ENCODE data around the gene DPF3. TPM values are rescaled to one million over a fixed set of nuclear protein-coding genes. Genes with fewer than 3 reads are reported as not detected.

DPF3 gene
- polyA plus RNA-seq, 2 donors: 0.16 to 0.37 TPM

GRCh38 chr14:72850360-72850759 is 43.5 kb downstream of the DPF3 start:
- Histone ChIP-seq H3K9me3 (ENCODE audit: control insufficient read depth in 2 of 2, insufficient read depth in 1 of 2, low read depth in 1 of 2, low read length in 1 of 2) (no peaks in the 10 kb centered on the region), H3K36me3 (ENCODE audit: control insufficient read depth in 2 of 2, insufficient read depth in 2 of 2, low read length in 1 of 2) (no peaks in the 10 kb centered on the region), H3K27ac (ENCODE audit: low read depth in 2 of 2, low read length in 1 of 2) (no peak overlapping the region), H3K4me3 (ENCODE audit: low read depth in 1 of 2, low read length in 2 of 2) (no peak overlapping the region), H3K27me3 (ENCODE audit: control insufficient read depth in 1 of 2, insufficient read depth in 2 of 2, low read length in 2 of 2) (no peaks in the 10 kb centered on the region), H3K4me1 (ENCODE audit: control insufficient read depth in 2 of 2, insufficient read depth in 2 of 2, low read length in 1 of 2) (no peaks in the 10 kb centered on the region)
- WGBS, 2 donors: 85 to 92% methylated on average over 4 of the region's 4 CpGs

- Histone ChIP-seq H3K4me1 (ENCODE audit: control insufficient read depth in 2 of 2, insufficient read depth in 2 of 2, low read length in 1 of 2) (no peaks in the 10 kb centered on the region), H3K27me3 (ENCODE audit: control insufficient read depth in 1 of 2, insufficient read depth in 2 of 2, low read length in 2 of 2) (no peaks in the 10 kb centered on the region), H3K27ac (ENCODE audit: low read depth in 2 of 2, low read length in 1 of 2) (no peak overlapping the region), H3K4me3 (ENCODE audit: low read depth in 1 of 2, low read length in 2 of 2) (no peak overlapping the region), H3K9me3 (ENCODE audit: control insufficient read depth in 2 of 2, insufficient read depth in 1 of 2, low read depth in 1 of 2, low read length in 1 of 2) (no peaks in the 10 kb centered on the region), H3K36me3 (ENCODE audit: control insufficient read depth in 2 of 2, insufficient read depth in 2 of 2, low read length in 1 of 2) (no peaks in the 10 kb centered on the region)
- WGBS, 2 donors: 63 to 71% methylated on average over 12 of the region's 12 CpGs
Observed at GRCh38 chr14:72849222-72849621, 44.7 kb downstream of the DPF3 start.

DNA sequence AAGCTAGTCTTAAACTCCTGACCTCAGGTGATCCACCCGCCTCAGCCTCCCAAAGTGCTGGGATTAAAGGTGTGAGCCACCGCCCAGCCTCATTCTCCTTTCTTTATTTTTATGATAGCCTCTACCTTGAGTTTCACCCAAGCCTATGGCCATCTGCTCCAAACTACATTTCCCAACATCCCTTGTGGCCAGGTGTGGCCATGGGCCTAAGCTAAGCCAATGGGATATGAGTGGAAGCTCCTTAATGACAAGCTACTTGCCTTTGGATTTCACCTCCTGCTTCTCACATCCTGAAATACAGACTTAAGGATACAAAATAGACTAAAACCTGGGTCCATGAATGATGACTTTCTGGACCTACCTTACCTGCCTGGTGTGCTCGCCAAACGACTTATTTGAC is 46.2 kb downstream of the DPF3 start:
- Histone ChIP-seq H3K36me3 (ENCODE audit: control insufficient read depth in 2 of 2, insufficient read depth in 2 of 2, low read length in 1 of 2) (no peaks in the 10 kb centered on the region), H3K4me1 (ENCODE audit: control insufficient read depth in 2 of 2, insufficient read depth in 2 of 2, low read length in 1 of 2) (no peaks in the 10 kb centered on the region), H3K4me3 (ENCODE audit: low read depth in 1 of 2, low read length in 2 of 2) (no peak overlapping the region), H3K27me3 (ENCODE audit: control insufficient read depth in 1 of 2, insufficient read depth in 2 of 2, low read length in 2 of 2) (no peaks in the 10 kb centered on the region), H3K27ac (ENCODE audit: low read depth in 2 of 2, low read length in 1 of 2) (no peak overlapping the region), H3K9me3 (ENCODE audit: control insufficient read depth in 2 of 2, insufficient read depth in 1 of 2, low read depth in 1 of 2, low read length in 1 of 2) (no peaks in the 10 kb centered on the region)
- WGBS, 2 donors: 92 to 100% methylated on average over 4 of the region's 4 CpGs

- Histone ChIP-seq H3K36me3 (ENCODE audit: control insufficient read depth in 2 of 2, insufficient read depth in 2 of 2, low read length in 1 of 2) (no peaks in the 10 kb centered on the region), H3K9me3 (ENCODE audit: control insufficient read depth in 2 of 2, insufficient read depth in 1 of 2, low read depth in 1 of 2, low read length in 1 of 2) (no peaks in the 10 kb centered on the region), H3K27ac (ENCODE audit: low read depth in 2 of 2, low read length in 1 of 2) (no peak overlapping the region), H3K4me1 (ENCODE audit: control insufficient read depth in 2 of 2, insufficient read depth in 2 of 2, low read length in 1 of 2) (no peaks in the 10 kb centered on the region), H3K4me3 (ENCODE audit: low read depth in 1 of 2, low read length in 2 of 2) (no peak overlapping the region), H3K27me3 (ENCODE audit: control insufficient read depth in 1 of 2, insufficient read depth in 2 of 2, low read length in 2 of 2) (no peaks in the 10 kb centered on the region)
- WGBS, 2 donors: 78 to 80% methylated on average over 4 of the region's 4 CpGs
Observed at GRCh38 chr14:72845683-72846082, 48.2 kb downstream of the DPF3 start.

DNA sequence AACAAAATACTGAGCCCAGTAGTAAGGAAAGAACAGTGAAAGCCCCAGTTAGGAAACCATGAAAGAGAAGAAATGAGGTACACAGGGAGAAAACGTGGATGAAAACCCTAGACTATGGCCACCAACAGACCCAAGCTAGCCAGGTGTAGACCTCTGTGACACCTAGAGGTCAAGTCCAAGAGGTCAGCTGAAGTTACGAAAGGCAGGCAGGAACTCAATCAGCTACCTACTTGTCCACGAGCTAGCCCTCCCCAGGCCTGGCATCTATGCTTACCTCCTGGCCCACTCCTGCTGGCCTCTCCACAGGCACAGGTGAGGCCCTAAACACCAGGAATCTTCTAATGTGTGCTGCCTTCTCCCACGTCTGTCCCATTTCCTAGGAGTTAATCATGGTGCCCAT is 48.7 kb downstream of the DPF3 start:
- 82 to 86% methylated on average over 4 of the region's 4 CpGs for WGBS, 2 donors
- no peaks in the 10 kb centered on the region for H3K9me3 ChIP-seq (ENCODE audit: control insufficient read depth in 2 of 2, insufficient read depth in 1 of 2, low read depth in 1 of 2, low read length in 1 of 2)
- H3K36me3 ChIP-seq (ENCODE audit: control insufficient read depth in 2 of 2, insufficient read depth in 2 of 2, low read length in 1 of 2): no peaks in the 10 kb centered on the region
- no peak overlapping the region for H3K4me3 ChIP-seq (ENCODE audit: low read depth in 1 of 2, low read length in 2 of 2)
- no peaks in the 10 kb centered on the region for H3K27me3 ChIP-seq (ENCODE audit: control insufficient read depth in 1 of 2, insufficient read depth in 2 of 2, low read length in 2 of 2)
- no peak overlapping the region for H3K27ac ChIP-seq (ENCODE audit: low read depth in 2 of 2, low read length in 1 of 2)
- no peaks in the 10 kb centered on the region for H3K4me1 ChIP-seq (ENCODE audit: control insufficient read depth in 2 of 2, insufficient read depth in 2 of 2, low read length in 1 of 2)

- Histone ChIP-seq H3K27ac (ENCODE audit: low read depth in 2 of 2, low read length in 1 of 2) (no peak overlapping the region), H3K4me1 (ENCODE audit: control insufficient read depth in 2 of 2, insufficient read depth in 2 of 2, low read length in 1 of 2) (no peaks in the 10 kb centered on the region), H3K36me3 (ENCODE audit: control insufficient read depth in 2 of 2, insufficient read depth in 2 of 2, low read length in 1 of 2) (no peaks in the 10 kb centered on the region), H3K27me3 (ENCODE audit: control insufficient read depth in 1 of 2, insufficient read depth in 2 of 2, low read length in 2 of 2) (no peaks in the 10 kb centered on the region), H3K4me3 (ENCODE audit: low read depth in 1 of 2, low read length in 2 of 2) (no peak overlapping the region), H3K9me3 (ENCODE audit: control insufficient read depth in 2 of 2, insufficient read depth in 1 of 2, low read depth in 1 of 2, low read length in 1 of 2) (no peaks in the 10 kb centered on the region)
- whole genome bisulfite sequencing, 2 donors: 82 to 88% methylated on average over 3 of the region's 3 CpGs
Observed at GRCh38 chr14:72844524-72844923, 49.4 kb downstream of the DPF3 start.

DNA sequence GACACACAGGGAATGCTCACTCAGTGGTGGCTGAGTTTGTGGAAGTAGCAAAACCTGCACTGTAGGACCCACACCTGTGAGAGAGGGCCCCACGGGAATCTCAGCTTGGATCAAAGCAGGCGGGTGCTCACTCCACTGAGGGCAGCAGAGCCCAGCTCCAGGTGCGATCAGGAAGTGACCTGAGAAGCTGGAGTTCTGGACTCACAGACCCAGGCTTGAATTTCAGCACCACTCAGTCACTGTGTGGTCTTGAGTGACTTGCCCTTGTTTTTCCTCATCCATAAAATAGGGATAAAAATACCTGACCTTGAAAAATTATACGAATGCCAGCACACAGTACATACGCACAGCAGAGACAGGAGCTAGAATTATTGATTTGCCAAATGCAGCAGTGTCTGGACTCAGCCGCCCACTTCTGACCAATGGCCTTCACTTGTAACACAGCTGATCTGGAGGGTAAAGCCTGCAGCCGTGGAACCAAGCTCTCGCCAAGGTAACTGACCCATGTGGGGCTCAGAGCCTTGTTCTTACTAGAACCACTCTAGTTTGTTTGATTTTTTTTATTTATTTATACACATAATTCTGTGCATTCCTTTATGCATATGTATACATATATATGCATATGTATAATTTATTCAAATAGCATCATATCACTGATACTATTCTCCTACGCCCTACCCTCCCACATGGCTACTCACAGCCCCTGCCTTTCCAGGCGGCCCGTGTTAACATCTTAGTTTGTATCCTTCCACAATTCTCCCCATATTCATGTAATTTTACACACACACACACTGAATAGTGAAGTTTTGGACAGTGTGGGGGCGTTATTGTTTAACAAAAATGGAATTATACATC is 53.9 kb downstream of the DPF3 start:
- H3K27ac ChIP-seq (ENCODE audit: low read depth in 2 of 2, low read length in 1 of 2): no peak overlapping the region
- no peak overlapping the region for H3K4me3 ChIP-seq (ENCODE audit: low read depth in 1 of 2, low read length in 2 of 2)
- no peaks in the 10 kb centered on the region for H3K36me3 ChIP-seq (ENCODE audit: control insufficient read depth in 2 of 2, insufficient read depth in 2 of 2, low read length in 1 of 2)
- no peaks in the 10 kb centered on the region for H3K4me1 ChIP-seq (ENCODE audit: control insufficient read depth in 2 of 2, insufficient read depth in 2 of 2, low read length in 1 of 2)
- WGBS, 2 donors: 82 to 87% methylated on average over 12 of the region's 12 CpGs
- no peaks in the 10 kb centered on the region for H3K9me3 ChIP-seq (ENCODE audit: control insufficient read depth in 2 of 2, insufficient read depth in 1 of 2, low read depth in 1 of 2, low read length in 1 of 2)
- H3K27me3 ChIP-seq (ENCODE audit: control insufficient read depth in 1 of 2, insufficient read depth in 2 of 2, low read length in 2 of 2): no peaks in the 10 kb centered on the region

GRCh38 chr14:72839351-72839750 is 54.5 kb downstream of the DPF3 start:
- Histone ChIP-seq H3K4me1 (ENCODE audit: control insufficient read depth in 2 of 2, insufficient read depth in 2 of 2, low read length in 1 of 2) (no peaks in the 10 kb centered on the region), H3K27ac (ENCODE audit: low read depth in 2 of 2, low read length in 1 of 2) (no peak overlapping the region), H3K9me3 (ENCODE audit: control insufficient read depth in 2 of 2, insufficient read depth in 1 of 2, low read depth in 1 of 2, low read length in 1 of 2) (no peaks in the 10 kb centered on the region), H3K4me3 (ENCODE audit: low read depth in 1 of 2, low read length in 2 of 2) (no peak overlapping the region), H3K36me3 (ENCODE audit: control insufficient read depth in 2 of 2, insufficient read depth in 2 of 2, low read length in 1 of 2) (no peaks in the 10 kb centered on the region), H3K27me3 (ENCODE audit: control insufficient read depth in 1 of 2, insufficient read depth in 2 of 2, low read length in 2 of 2) (no peaks in the 10 kb centered on the region)
- 92 to 93% methylated on average over 12 of the region's 12 CpGs for WGBS, 2 donors

DNA sequence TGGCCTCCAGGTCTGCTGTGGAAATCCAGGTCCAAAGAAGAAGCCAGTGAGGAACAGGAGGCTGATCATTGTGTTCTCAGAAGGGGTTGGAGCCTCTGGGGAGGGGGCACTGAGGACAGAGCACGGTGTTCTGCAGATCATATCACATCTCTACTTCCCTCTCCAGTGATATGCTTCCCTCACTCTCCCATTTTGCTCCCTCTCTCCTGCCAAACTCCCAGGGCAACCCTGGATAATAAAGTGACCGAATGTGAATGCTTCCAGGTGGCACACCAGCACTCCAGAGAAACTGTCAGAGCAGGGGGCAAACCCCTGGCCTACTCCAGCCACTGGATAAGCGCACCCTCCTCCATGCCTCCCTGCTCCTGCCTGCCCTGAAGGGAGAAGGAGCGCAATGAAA is 57.8 kb downstream of the DPF3 start:
- Histone ChIP-seq H3K4me3 (ENCODE audit: low read depth in 1 of 2, low read length in 2 of 2) (no peak overlapping the region), H3K9me3 (ENCODE audit: control insufficient read depth in 2 of 2, insufficient read depth in 1 of 2, low read depth in 1 of 2, low read length in 1 of 2) (no peaks in the 10 kb centered on the region), H3K27me3 (ENCODE audit: control insufficient read depth in 1 of 2, insufficient read depth in 2 of 2, low read length in 2 of 2) (no peaks in the 10 kb centered on the region), H3K27ac (ENCODE audit: low read depth in 2 of 2, low read length in 1 of 2) (no peak overlapping the region), H3K36me3 (ENCODE audit: control insufficient read depth in 2 of 2, insufficient read depth in 2 of 2, low read length in 1 of 2) (no peaks in the 10 kb centered on the region), H3K4me1 (ENCODE audit: control insufficient read depth in 2 of 2, insufficient read depth in 2 of 2, low read length in 1 of 2) (no peaks in the 10 kb centered on the region)
- WGBS, 2 donors: 88% methylated on average over 4 of the region's 4 CpGs

DNA sequence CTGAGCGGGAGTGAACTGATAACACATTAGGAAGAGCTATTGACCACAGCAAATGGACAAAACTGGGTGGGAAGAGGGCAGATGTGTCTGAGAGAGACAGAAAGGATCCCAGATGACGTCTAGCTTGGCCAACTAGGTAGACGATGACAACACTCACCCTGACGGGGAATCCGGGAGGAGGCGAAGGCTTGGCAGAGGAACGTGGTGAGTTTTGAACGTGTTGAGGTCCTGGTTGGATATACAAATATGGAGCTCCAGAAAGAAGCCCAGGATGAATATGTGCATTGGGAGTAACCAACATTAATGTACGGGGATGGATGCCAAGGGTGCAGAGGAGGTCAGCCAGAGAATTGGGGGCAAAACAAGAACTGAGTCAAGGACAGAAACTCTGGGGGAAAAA is 60.7 kb downstream of the DPF3 start:
- WGBS, 2 donors: 91 to 92% methylated on average over 9 of the region's 9 CpGs
- Histone ChIP-seq H3K4me3 (ENCODE audit: low read depth in 1 of 2, low read length in 2 of 2) (no peak overlapping the region), H3K27ac (ENCODE audit: low read depth in 2 of 2, low read length in 1 of 2) (no peak overlapping the region), H3K9me3 (ENCODE audit: control insufficient read depth in 2 of 2, insufficient read depth in 1 of 2, low read depth in 1 of 2, low read length in 1 of 2) (no peaks in the 10 kb centered on the region), H3K36me3 (ENCODE audit: control insufficient read depth in 2 of 2, insufficient read depth in 2 of 2, low read length in 1 of 2) (no peaks in the 10 kb centered on the region), H3K4me1 (ENCODE audit: control insufficient read depth in 2 of 2, insufficient read depth in 2 of 2, low read length in 1 of 2) (peaks cover 0 to 1% of the 10 kb centered on the region in 2 donors), H3K27me3 (ENCODE audit: control insufficient read depth in 1 of 2, insufficient read depth in 2 of 2, low read length in 2 of 2) (no peaks in the 10 kb centered on the region)
